ENCODE measurements around the gene USF2.
"Not testable (repeated sequence)": the region's sequence is repeated elsewhere in the genome, so short reads cannot be mapped to it uniquely, and the experiment has no call there.

Gene USF2

GRCh38 chr19:35231956-35232645 lies 36.7 kb upstream of the USF2 start:
- Mint-ChIP-seq H3K27me3 (no peaks in the 10 kb centered on the region), H3K4me3 (no peak overlapping the region), H3K4me1 (peaks cover 14% of the 10 kb centered on the region), H3K9me3 (peaks cover 4% of the 10 kb centered on the region), H3K36me3 (ENCODE audit: low read depth) (peaks cover 1% of the 10 kb centered on the region), H3K27ac (no peak overlapping the region)
- ATAC-seq = no peak
- DNase-seq = no peak

GRCh38 chr19:35232912-35233311 lies 35.9 kb upstream of the USF2 start:
- ATAC-seq (no peak), DNase-seq (no peak)
- Mint-ChIP-seq H3K27me3 (no peaks in the 10 kb centered on the region), H3K4me1 (peaks cover 16% of the 10 kb centered on the region), H3K27ac (no peak overlapping the region), H3K36me3 (ENCODE audit: low read depth) (peaks cover 1% of the 10 kb centered on the region), H3K9me3 (peaks cover 4% of the 10 kb centered on the region), H3K4me3 (no peak overlapping the region)

- Mint-ChIP-seq H3K4me1 (peaks cover 30% of the 10 kb centered on the region), H3K9me3 (peaks cover 12% of the 10 kb centered on the region), H3K27ac (no peak overlapping the region), H3K4me3 (no peak overlapping the region), H3K27me3 (no peaks in the 10 kb centered on the region), H3K36me3 (ENCODE audit: low read depth) (peaks cover 3% of the 10 kb centered on the region)
- DNase-seq (no peak), ATAC-seq (peak; percentile 48)
Observed at GRCh38 chr19:35236638-35237400, 31.9 kb upstream of the USF2 start.

GRCh38 chr19:35239597-35239996 lies 29.2 kb upstream of the USF2 start:
- not testable (repeated sequence) for H3K4me3 Mint-ChIP-seq; H3K36me3 Mint-ChIP-seq (ENCODE audit: low read depth); H3K27me3 Mint-ChIP-seq; H3K27ac Mint-ChIP-seq; DNase-seq; ATAC-seq
- peaks cover 30% of the 10 kb centered on the region for H3K4me1 Mint-ChIP-seq
- H3K9me3 Mint-ChIP-seq = peaks cover 25% of the 10 kb centered on the region

GRCh38 chr19:35240327-35240726 lies 28.4 kb upstream of the USF2 start:
- Mint-ChIP-seq H3K4me1 (peaks cover 25% of the 10 kb centered on the region), H3K36me3 (ENCODE audit: low read depth) (peaks cover 4% of the 10 kb centered on the region), H3K9me3 (peaks cover 25% of the 10 kb centered on the region), H3K27ac (peak overlapping the region; percentile 19), H3K27me3 (no peaks in the 10 kb centered on the region), H3K4me3 (peak overlapping the region; percentile 16)
- ATAC-seq (peak; percentile 49), DNase-seq (no peak)

GRCh38 chr19:35241417-35241816 lies 27.3 kb upstream of the USF2 start:
- ATAC-seq = no peak

GRCh38 chr19:35246466-35247092 lies 22.2 kb upstream of the USF2 start:
- peaks cover 23% of the 10 kb centered on the region for H3K9me3 Mint-ChIP-seq
- ATAC-seq (no peak), DNase-seq (no peak)
- peaks cover 31% of the 10 kb centered on the region for H3K4me1 Mint-ChIP-seq
- H3K27ac Mint-ChIP-seq = no peak overlapping the region
- H3K27me3 Mint-ChIP-seq = peaks cover 3% of the 10 kb centered on the region
- H3K36me3 Mint-ChIP-seq (ENCODE audit: low read depth) = peaks cover 11% of the 10 kb centered on the region
- H3K4me3 Mint-ChIP-seq = peak overlapping the region; percentile 89

More at GRCh38 chr19:35241417-35241816, 27.3 kb upstream of the USF2 start:
- Mint-ChIP-seq H3K36me3 (ENCODE audit: low read depth) (peaks cover 4% of the 10 kb centered on the region), H3K4me3 (no peak overlapping the region), H3K27me3 (no peaks in the 10 kb centered on the region), H3K4me1 (peaks cover 22% of the 10 kb centered on the region), H3K9me3 (peaks cover 29% of the 10 kb centered on the region), H3K27ac (no peak overlapping the region)
- no peak for DNase-seq

GRCh38 chr19:35247526-35248309 lies 21.0 kb upstream of the USF2 start:
- ATAC-seq = peak; percentile 58
- Mint-ChIP-seq H3K4me1 (peaks cover 31% of the 10 kb centered on the region), H3K4me3 (peak overlapping the region; percentile 89), H3K9me3 (peaks cover 17% of the 10 kb centered on the region), H3K27ac (peak overlapping the region; percentile 83), H3K36me3 (ENCODE audit: low read depth) (peaks cover 14% of the 10 kb centered on the region), H3K27me3 (peaks cover 3% of the 10 kb centered on the region)
- peak; percentile 64 for DNase-seq

GRCh38 chr19:35248310-35249145 lies 20.2 kb upstream of the USF2 start, which contains the start of gene LSR:
LSR (plus strand) TSS chr19:35249002; CDS start chr19:35249023, 21 bp downstream.
- peak; percentile 71 for DNase-seq
- Mint-ChIP-seq H3K4me1 (peaks cover 33% of the 10 kb centered on the region), H3K27ac (peak within 1 kb of the TSS; percentile 83)

GRCh38 chr19:35249146-35249847 lies 19.5 kb upstream of the USF2 start:
- no peak for DNase-seq
- no peak for ATAC-seq
- H3K27me3 Mint-ChIP-seq = peaks cover 3% of the 10 kb centered on the region
- H3K9me3 Mint-ChIP-seq = peaks cover 9% of the 10 kb centered on the region
- peak overlapping the region; percentile 83 for H3K27ac Mint-ChIP-seq
- H3K4me1 Mint-ChIP-seq = peaks cover 33% of the 10 kb centered on the region
- H3K4me3 Mint-ChIP-seq = peak overlapping the region; percentile 89
- H3K36me3 Mint-ChIP-seq (ENCODE audit: low read depth) = peaks cover 14% of the 10 kb centered on the region

More at GRCh38 chr19:35248310-35249145, 20.2 kb upstream of the USF2 start, which contains the start of gene LSR:
- peak; percentile 92 for ATAC-seq
- H3K4me3 Mint-ChIP-seq = peak within 1 kb of the TSS; percentile 89
- H3K27me3 Mint-ChIP-seq = peaks cover 3% of the 10 kb centered on the region
- H3K36me3 Mint-ChIP-seq (ENCODE audit: low read depth) = peaks cover 14% of the 10 kb centered on the region
- H3K9me3 Mint-ChIP-seq = peaks cover 14% of the 10 kb centered on the region

GRCh38 chr19:35249848-35250711 lies 18.7 kb upstream of the USF2 start:
- Mint-ChIP-seq H3K27ac (peak overlapping the region; percentile 83), H3K27me3 (peaks cover 3% of the 10 kb centered on the region), H3K4me3 (peak overlapping the region; percentile 89), H3K36me3 (ENCODE audit: low read depth) (peaks cover 14% of the 10 kb centered on the region), H3K9me3 (peaks cover 4% of the 10 kb centered on the region), H3K4me1 (peaks cover 33% of the 10 kb centered on the region)
- ATAC-seq (no peak), DNase-seq (no peak)

- peaks cover 42% of the 10 kb centered on the region for H3K4me1 Mint-ChIP-seq
- peaks cover 3% of the 10 kb centered on the region for H3K27me3 Mint-ChIP-seq
- no peak for ATAC-seq
- H3K9me3 Mint-ChIP-seq = no peaks in the 10 kb centered on the region
- no peak for DNase-seq
- no peak overlapping the region for H3K4me3 Mint-ChIP-seq
- H3K36me3 Mint-ChIP-seq (ENCODE audit: low read depth) = peaks cover 17% of the 10 kb centered on the region
- no peak overlapping the region for H3K27ac Mint-ChIP-seq
Observed at GRCh38 chr19:35251456-35251855, 17.3 kb upstream of the USF2 start.
